ENCODE results near the gene EMC6. TPM values are rescaled to one million over a fixed set of nuclear protein-coding genes. Genes with fewer than 3 reads are reported as not detected.

The EMC6 gene
- total RNA-seq, 2 donors from 2014 or later = 12.7 to 31.8 TPM

DNA sequence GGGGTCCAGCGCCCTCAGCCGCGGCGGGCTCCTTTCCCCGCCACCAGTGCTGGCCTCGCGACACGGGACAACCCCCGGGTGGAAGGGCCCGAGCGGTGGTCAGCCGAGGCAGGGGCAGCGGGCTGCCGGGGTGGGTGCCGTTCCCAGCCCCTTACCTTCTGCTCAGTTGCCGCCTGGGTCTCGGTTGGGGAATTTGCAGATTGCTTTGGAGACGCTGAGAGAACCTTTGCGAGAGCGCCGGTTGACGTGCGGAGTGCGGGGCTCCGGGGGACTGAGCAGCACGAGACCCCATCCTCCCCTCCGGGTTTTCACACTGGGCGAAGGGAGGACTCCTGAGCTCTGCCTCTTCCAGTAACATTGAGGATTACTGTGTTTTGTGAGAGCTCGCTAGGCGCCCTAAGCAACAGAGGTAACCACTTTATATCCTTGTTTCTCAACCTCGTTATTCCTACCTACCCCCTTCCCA is 31.7 kb upstream of the EMC6 start:
- no peaks in the 10 kb centered on the region for H3K4me1 ChIP-seq (replicated peaks)
- no peaks in the 10 kb centered on the region for H3K36me3 ChIP-seq
- TF ChIP-seq POLR2AphosphoS5 (IDR thresholded peaks at IDR 0.05) = no peak
- TF ChIP-seq, protein P1, sequence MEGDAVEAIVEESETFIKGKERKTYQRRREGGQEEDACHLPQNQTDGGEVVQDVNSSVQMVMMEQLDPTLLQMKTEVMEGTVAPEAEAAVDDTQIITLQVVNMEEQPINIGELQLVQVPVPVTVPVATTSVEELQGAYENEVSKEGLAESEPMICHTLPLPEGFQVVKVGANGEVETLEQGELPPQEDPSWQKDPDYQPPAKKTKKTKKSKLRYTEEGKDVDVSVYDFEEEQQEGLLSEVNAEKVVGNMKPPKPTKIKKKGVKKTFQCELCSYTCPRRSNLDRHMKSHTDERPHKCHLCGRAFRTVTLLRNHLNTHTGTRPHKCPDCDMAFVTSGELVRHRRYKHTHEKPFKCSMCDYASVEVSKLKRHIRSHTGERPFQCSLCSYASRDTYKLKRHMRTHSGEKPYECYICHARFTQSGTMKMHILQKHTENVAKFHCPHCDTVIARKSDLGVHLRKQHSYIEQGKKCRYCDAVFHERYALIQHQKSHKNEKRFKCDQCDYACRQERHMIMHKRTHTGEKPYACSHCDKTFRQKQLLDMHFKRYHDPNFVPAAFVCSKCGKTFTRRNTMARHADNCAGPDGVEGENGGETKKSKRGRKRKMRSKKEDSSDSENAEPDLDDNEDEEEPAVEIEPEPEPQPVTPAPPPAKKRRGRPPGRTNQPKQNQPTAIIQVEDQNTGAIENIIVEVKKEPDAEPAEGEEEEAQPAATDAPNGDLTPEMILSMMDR (IDR thresholded peaks at IDR 0.05) = no peak
- TF ChIP-seq POLR2A (IDR thresholded peaks at IDR 0.05) = no peak
- no peaks in the 10 kb centered on the region for H3K27me3 ChIP-seq (replicated peaks; ENCODE audit: insufficient read depth)
- no peaks in the 10 kb centered on the region for H3K9me3 ChIP-seq
- no peak for DNase-seq (ENCODE audit: low spot score)
- WGBS = 1% methylated on average over 29 of the region's 31 CpGs
- intact Hi-C loops (cut with DNase I) = loop anchor here (1.0 kb wide), 1 partner anchor 31 kb away; the partner anchor contains the start of genes EMC6 and TAX1BP3
- H3K27ac ChIP-seq = peak overlapping the region; percentile 96 to 99
- peak overlapping the region; percentile 97 to 98 for H3K4me3 ChIP-seq

DNA sequence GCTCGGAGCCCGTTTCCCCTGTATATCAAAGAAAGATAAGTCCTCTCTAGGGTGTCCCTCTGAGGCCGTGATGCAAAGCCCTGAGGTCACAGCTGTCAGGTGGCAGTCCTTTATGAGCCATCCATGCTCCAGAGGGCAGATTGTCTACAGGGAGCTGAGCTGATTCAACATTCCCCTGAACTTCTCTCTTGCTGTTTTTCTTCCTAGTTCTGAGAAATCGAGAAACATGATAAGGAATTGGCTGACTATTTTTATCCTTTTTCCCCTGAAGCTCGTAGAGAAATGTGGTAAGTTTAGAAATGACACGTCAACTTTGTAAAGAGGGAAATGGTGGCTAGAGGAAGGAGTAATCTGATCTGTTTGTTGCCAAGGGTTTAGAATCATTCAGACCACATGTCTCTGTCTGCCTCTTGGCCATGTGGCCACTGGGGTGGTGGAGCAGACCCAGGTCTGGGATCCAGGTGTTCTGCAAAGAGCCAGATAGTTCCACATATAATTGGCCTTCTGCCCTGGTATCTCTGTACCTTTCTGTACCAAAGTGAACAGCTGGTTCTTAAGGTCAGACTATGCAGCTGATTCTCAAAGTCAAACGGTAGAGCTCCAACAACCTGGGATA is 28.5 kb upstream of the EMC6 start:
- H3K27ac ChIP-seq = no peak overlapping the region
- H3K27me3 ChIP-seq (replicated peaks; ENCODE audit: insufficient read depth) = no peaks in the 10 kb centered on the region
- H3K36me3 ChIP-seq = no peaks in the 10 kb centered on the region
- no peak overlapping the region for H3K4me3 ChIP-seq
- no peak for DNase-seq (ENCODE audit: low spot score)
- no peaks in the 10 kb centered on the region for H3K9me3 ChIP-seq
- intact Hi-C loops (cut with DNase I) = loop anchor here (10.0 kb wide), 1 partner anchor 595 kb away; no protein-coding TSS in a partner anchor
- H3K4me1 ChIP-seq (replicated peaks) = no peaks in the 10 kb centered on the region
- WGBS = 68% methylated on average over 7 of the region's 7 CpGs
- no peak for TF ChIP-seq POLR2AphosphoS5 (IDR thresholded peaks at IDR 0.05)
- TF ChIP-seq POLR2A (IDR thresholded peaks at IDR 0.05) = no peak
- TF ChIP-seq, protein P1 (IDR thresholded peaks at IDR 0.05) = no peak

DNA sequence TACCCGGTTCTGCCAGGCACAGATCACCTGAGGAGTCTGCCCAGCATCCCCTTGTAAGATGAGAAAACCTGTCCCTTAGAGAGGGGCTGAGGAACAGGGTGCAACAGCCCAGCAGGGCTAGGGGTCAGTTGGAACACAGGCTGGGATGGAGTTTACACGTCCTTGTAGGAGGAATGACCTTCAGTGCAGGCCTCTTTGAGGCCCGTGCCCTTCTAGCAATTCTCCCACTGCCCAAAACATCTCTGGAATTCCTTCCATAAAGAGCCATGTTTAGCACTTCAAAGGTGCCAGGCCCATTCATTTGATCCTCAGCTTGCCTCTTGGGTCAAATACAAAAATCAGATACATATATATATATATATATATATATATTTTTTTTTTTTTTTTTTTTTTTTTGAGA is 27.6 kb upstream of the EMC6 start:
- H3K36me3 ChIP-seq = no peaks in the 10 kb centered on the region
- no peak for TF ChIP-seq POLR2A (IDR thresholded peaks at IDR 0.05)
- TF ChIP-seq, protein P1 (IDR thresholded peaks at IDR 0.05) = no peak
- TF ChIP-seq POLR2AphosphoS5 (IDR thresholded peaks at IDR 0.05) = no peak
- H3K4me3 ChIP-seq = no peak overlapping the region
- H3K27ac ChIP-seq = no peak overlapping the region
- intact Hi-C loops (cut with DNase I) = loop anchor here (10.0 kb wide), 1 partner anchor 596 kb away; no protein-coding TSS in a partner anchor
- no peaks in the 10 kb centered on the region for H3K27me3 ChIP-seq (replicated peaks; ENCODE audit: insufficient read depth)
- 74% methylated on average over 3 of the region's 3 CpGs for WGBS
- H3K4me1 ChIP-seq (replicated peaks) = no peaks in the 10 kb centered on the region
- no peak for DNase-seq (ENCODE audit: low spot score)
- no peaks in the 10 kb centered on the region for H3K9me3 ChIP-seq

DNA sequence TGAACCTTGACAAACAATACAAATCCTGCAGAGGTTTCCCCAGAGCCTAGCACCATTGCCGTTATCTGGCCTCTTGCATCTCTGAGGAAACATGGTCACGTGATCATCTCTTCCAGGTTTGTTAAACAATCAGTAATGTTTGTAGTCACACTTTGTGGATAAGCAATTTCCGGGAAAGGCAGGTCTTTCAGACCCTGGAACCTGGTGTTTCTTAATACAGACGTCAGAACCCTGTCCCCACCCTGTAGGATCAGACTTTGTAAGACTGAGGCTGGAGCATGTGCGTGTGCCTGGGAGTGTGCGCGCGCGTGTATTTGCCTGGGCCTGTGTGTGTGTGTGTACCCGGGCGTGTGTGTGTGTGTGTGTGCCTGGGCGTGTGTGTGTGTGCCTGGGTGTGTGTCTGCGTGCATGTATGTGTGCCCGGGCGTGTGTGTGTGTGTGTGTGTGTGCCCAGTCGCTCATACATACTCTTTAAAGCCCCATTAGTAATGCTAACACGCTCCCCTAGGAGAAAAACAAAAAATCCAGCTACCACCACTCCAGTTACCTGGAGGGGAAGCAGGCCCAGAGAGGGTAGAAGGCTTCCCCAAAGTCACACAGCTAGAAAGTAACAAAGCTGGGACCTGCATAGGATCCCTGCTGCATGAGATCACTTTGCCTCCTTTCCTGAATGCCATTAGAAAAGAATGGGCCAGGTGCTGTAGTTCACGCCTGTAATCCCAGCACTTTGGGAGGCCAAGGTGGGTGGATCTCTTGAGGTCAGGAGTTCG is 26.7 kb upstream of the EMC6 start:
- Histone ChIP-seq H3K9me3 (no peaks in the 10 kb centered on the region), H3K4me1 (replicated peaks) (no peaks in the 10 kb centered on the region), H3K27me3 (replicated peaks; ENCODE audit: insufficient read depth) (no peaks in the 10 kb centered on the region), H3K4me3 (no peak overlapping the region), H3K36me3 (no peaks in the 10 kb centered on the region), H3K27ac (no peak overlapping the region)
- TF ChIP-seq, protein P1 (IDR thresholded peaks at IDR 0.05) = no peak
- TF ChIP-seq POLR2A (IDR thresholded peaks at IDR 0.05) (no peak), POLR2AphosphoS5 (IDR thresholded peaks at IDR 0.05) (no peak)
- 76% methylated on average over 18 of the region's 19 CpGs for WGBS
- no peak for DNase-seq (ENCODE audit: low spot score)
- intact Hi-C loops (cut with DNase I) = loop anchor here (10.0 kb wide), 1 partner anchor 597 kb away; no protein-coding TSS in a partner anchor
